A673 (cell line): ENCODE results near the gene TMEM150C. TPM values are rescaled to one million over a fixed set of nuclear protein-coding genes. Genes with fewer than 3 reads are reported as not detected.
A peak's percentile ranks its signal among the peaks of the same experiment; 100 is the strongest.

Experiments used
- Bru-seq: library from RNA; stranded (reverse); fragments of 400-500 nt; gene quantifications from one replicate; lab custom pipeline; 2021; lab: Mats Ljungman, UMichigan
- BruChase-seq, 2 experiments: library from RNA; stranded (reverse); fragments of 400-500 nt; gene quantifications; one replicate each; lab custom pipeline; 2021; lab: Mats Ljungman, UMichigan
- BruUV-seq: library from RNA; stranded (reverse); fragments of 400-500 nt; replicated peaks from 2 replicates; lab custom pipeline; 2021; lab: Mats Ljungman, UMichigan
- CTCF ChIA-PET: fragments of 300-600 bp; sonication (Branson Sonifier 250); formaldehyde crosslinking; loops from one replicate; lab custom pipeline; 2022; ENCODE audit warnings: antibody characterized with exemption; lab: Charles Lee
- POLR2A ChIA-PET: fragments of 300-600 bp; sonication (Branson Sonifier 250); formaldehyde crosslinking; loops from one replicate; lab custom pipeline; 2022; ENCODE audit warnings: antibody characterized with exemption; ENCODE audit not compliant: low non-redundant PET; lab: Charles Lee
- DNase-seq: peaks from one replicate; pipeline ENCODE4 v3.0.0-alpha.2; 2015; ENCODE audit warnings: low spot score
- H3K27ac ChIP-seq: fragments of 200-600 bp; sonication (generic); 2 replicates; pipeline ENCODE4 v1.5.1; 2016; ENCODE audit warnings: mixed run types, low read depth, mild to moderate bottlenecking, mixed read lengths, antibody characterized with exemption, low read length; ENCODE audit not compliant: poor library complexity, severe bottlenecking
- H3K27me3 ChIP-seq: fragments of 200-600 bp; sonication (generic); replicated peaks from 2 replicates; pipeline ENCODE4 v1.6.1; 2017; ENCODE audit warnings: mixed run types, low read depth, mild to moderate bottlenecking, mixed read lengths, antibody characterized with exemption, low read length; ENCODE audit not compliant: insufficient read depth, poor library complexity
- H3K36me3 ChIP-seq: fragments of 200-600 bp; sonication (generic); 2 replicates; pipeline ENCODE4 v1.6.1; 2016; ENCODE audit warnings: mixed run types, mild to moderate bottlenecking, mixed read lengths, antibody characterized with exemption, low read length; ENCODE audit not compliant: insufficient read depth, poor library complexity, severe bottlenecking
- H3K4me1 ChIP-seq: fragments of 200-600 bp; sonication (generic); 2 replicates; pipeline ENCODE4 v1.6.1; 2017; ENCODE audit warnings: mixed run types, mild to moderate bottlenecking, mixed read lengths, antibody characterized with exemption, low read length; ENCODE audit not compliant: insufficient read depth, poor library complexity, severe bottlenecking
- H3K4me3 ChIP-seq: fragments of 200-600 bp; sonication (generic); 2 replicates; pipeline ENCODE4 v1.5.1; 2016; ENCODE audit warnings: low read depth, mixed run types, mild to moderate bottlenecking, mixed read lengths, low read length; ENCODE audit not compliant: poor library complexity, severe bottlenecking
- H3K9me3 ChIP-seq: fragments of 200-600 bp; sonication (generic); 2 replicates; pipeline ENCODE4 v1.6.1; 2016; ENCODE audit warnings: mixed run types, low read depth, mild to moderate bottlenecking, mixed read lengths, antibody characterized with exemption, low read length; ENCODE audit not compliant: poor library complexity, severe bottlenecking
- CTCF ChIP-seq: fragments of 300-800, 200-600 bp; sonication (generic); conservative IDR thresholded peaks from 2 replicates; pipeline ENCODE4 v1.5.1; 2017; ENCODE audit warnings: low read depth, mild to moderate bottlenecking, antibody characterized with exemption, low read length, moderate library complexity, mixed read lengths
- EZH2 ChIP-seq: fragments of 200-600 bp; sonication (generic); IDR thresholded peaks from 2 replicates; pipeline ENCODE4 v1.6.1; 2017; ENCODE audit warnings: borderline replicate concordance, low read depth, mild to moderate bottlenecking, mixed read lengths, antibody characterized with exemption, low read length; ENCODE audit not compliant: poor library complexity, severe bottlenecking
- intact Hi-C: fragments of 100-400 bp; cut with micrococcal nuclease; formaldehyde crosslinking; loops from one replicate; pipeline ENCODE4 v1.10.0; 2022; ENCODE audit not compliant: unreplicated experiment
- long read RNA-seq: library from polyadenylated mRNA; stranded (forward); transcript quantifications from one replicate; pipeline ENCODE4 v2.0.0, GENCODE V29; 2022
- total RNA-seq: library from RNA; stranded (reverse); gene quantifications from 2 replicates; pipeline ENCODE4 v1.2.3, GENCODE V29; 2021

TMEM150C gene
- total RNA-seq (0.34 and 0.76 TPM in 2 replicates), Bru-seq, nascent RNA (percentile 30 among the genes with signal in this experiment), BruChase-seq, experiment 1, labeled RNA remaining after a 2-hour chase (percentile 30 among the genes with signal in this experiment), BruChase-seq, experiment 2, labeled RNA remaining after a 6-hour chase (percentile 29 among the genes with signal in this experiment)
- long read RNA-seq = 0 reads

GRCh38 chr4:82561786-82562563 is at the start of gene TMEM150C:
Gene TMEM150C, minus strand, starts transcription at chr4:82561988. Its CDS starts 57,331 bp downstream, at chr4:82504657.
- Histone ChIP-seq H3K4me3 (peak within 1 kb of the TSS; percentile 40), H3K4me1 (no peaks in the 10 kb centered on the region), H3K36me3 (no peaks in the 10 kb centered on the region), H3K9me3 (no peaks in the 10 kb centered on the region), H3K27me3 (no peaks in the 10 kb centered on the region), H3K27ac (no peak within 1 kb of the TSS)
- BruUV-seq = no TSS peak
- no peak for TF ChIP-seq CTCF
- no peak for TF ChIP-seq EZH2
- peak; percentile 14 for DNase-seq
- CTCF ChIA-PET = no interaction called here
- intact Hi-C loops = no loop called here
- POLR2A ChIA-PET = no interaction called here

- Histone ChIP-seq H3K9me3 (no peaks in the 10 kb centered on the region), H3K36me3 (no peaks in the 10 kb centered on the region), H3K27me3 (no peaks in the 10 kb centered on the region), H3K4me1 (no peaks in the 10 kb centered on the region), H3K27ac (no peak overlapping the region), H3K4me3 (no peak overlapping the region)
- no TSS peak for BruUV-seq
- TF ChIP-seq CTCF (no peak), EZH2 (no peak)
- POLR2A ChIA-PET = no interaction called here
- DNase-seq = no peak
- intact Hi-C loops = no loop called here
- CTCF ChIA-PET = no interaction called here
These were observed 49.7 kb upstream of the TMEM150C start for GRCh38 chr4:82611527-82611926.

GRCh38 chr4:82610041-82610440 is 48.3 kb upstream of the TMEM150C start:
- DNase-seq = no peak

More at GRCh38 chr4:82610041-82610440, 48.3 kb upstream of the TMEM150C start:
- Histone ChIP-seq H3K27ac (no peak overlapping the region), H3K36me3 (no peaks in the 10 kb centered on the region), H3K4me1 (no peaks in the 10 kb centered on the region), H3K4me3 (no peak overlapping the region), H3K27me3 (no peaks in the 10 kb centered on the region), H3K9me3 (no peaks in the 10 kb centered on the region)
- intact Hi-C loops = no loop called here
- POLR2A ChIA-PET = no interaction called here
- TF ChIP-seq CTCF = no peak
- no peak for TF ChIP-seq EZH2
- CTCF ChIA-PET = no interaction called here
- BruUV-seq = no TSS peak
